ENCODE measurements around the gene IREB2.

GRCh38 chr15:78460737-78461136 lies 22.7 kb downstream of the IREB2 start:
- TF ChIP-seq POLR2AphosphoS5 (IDR thresholded peaks at IDR 0.05; ENCODE audit: low read depth, low read length) (no peak), REST (IDR thresholded peaks at IDR 0.05; ENCODE audit: insufficient read depth in 1 of 2, low read depth in 2 of 2, low read length in 2 of 2) (no peak), SIN3A (IDR thresholded peaks at IDR 0.05; ENCODE audit: borderline replicate concordance, insufficient read depth, low read length) (no peak), FOXP2 (optimal IDR thresholded peaks at IDR 0.05; ENCODE audit: borderline replicate concordance, extremely low read depth, extremely low read length, insufficient read depth) (no peak)
